SH-SY5Y (cell line): Measurements from ENCODE around the gene AHR.

ENCODE experiments used
- GATA2 ChIP-seq: IDR thresholded peaks from 2 replicates; pipeline ENCODE4 v1.6.1; 2011; ENCODE audit warnings: mild to moderate bottlenecking, low read depth, low read length
- GATA3 ChIP-seq: IDR thresholded peaks from 2 replicates; pipeline ENCODE4 v1.6.1; 2011; ENCODE audit warnings: low read depth, mild to moderate bottlenecking, low read length, moderate library complexity

Gene AHR

DNA sequence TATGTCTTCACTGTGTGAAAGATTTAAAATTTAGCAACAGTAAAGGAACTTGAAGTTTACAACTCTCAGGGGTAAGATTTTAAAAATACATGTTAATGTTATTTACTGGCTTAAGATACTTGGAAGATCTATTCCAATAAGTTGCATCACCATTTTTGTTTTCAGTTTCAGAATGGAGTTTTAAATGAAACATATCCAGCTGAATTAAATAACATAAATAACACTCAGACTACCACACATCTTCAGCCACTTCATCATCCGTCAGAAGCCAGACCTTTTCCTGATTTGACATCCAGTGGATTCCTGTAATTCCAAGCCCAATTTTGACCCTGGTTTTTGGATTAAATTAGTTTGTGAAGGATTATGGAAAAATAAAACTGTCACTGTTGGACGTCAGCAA, 44.3 kb downstream of the AHR start:
- no peak for TF ChIP-seq GATA3
- TF ChIP-seq GATA2 = no peak

- TF ChIP-seq GATA2 = no peak
- no peak for TF ChIP-seq GATA3
These were observed 48.9 kb downstream of the AHR start for GRCh38 chr7:17347401-17347800.

GRCh38 chr7:17354473-17354872, 56.0 kb downstream of the AHR start:
- TF ChIP-seq GATA2 (no peak), GATA3 (no peak)

DNA sequence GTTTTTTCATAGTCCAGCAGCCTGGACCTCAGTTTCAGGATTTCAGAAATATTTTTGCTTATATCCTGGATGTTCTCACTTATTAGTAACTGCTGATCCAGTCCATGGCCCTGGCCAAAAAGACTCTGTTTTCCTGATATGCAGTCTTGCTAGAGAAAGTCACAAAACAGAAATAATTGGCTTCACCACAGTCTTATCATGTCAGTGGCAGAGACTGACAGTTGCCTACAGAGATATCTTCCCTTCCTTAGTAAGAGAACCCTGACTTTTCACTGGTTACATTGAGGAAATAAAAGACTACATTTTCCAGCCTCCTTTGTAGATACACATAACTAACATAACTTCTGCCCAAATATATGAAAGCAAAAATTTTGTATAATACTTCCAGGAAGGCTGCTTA, 56.6 kb downstream of the AHR start:
- TF ChIP-seq GATA2 (no peak), GATA3 (no peak)

- TF ChIP-seq GATA3 (no peak), GATA2 (no peak)
These were observed 59.5 kb downstream of the AHR start for GRCh38 chr7:17357952-17358351.

- TF ChIP-seq GATA2 (no peak), GATA3 (no peak)
These were observed 61.2 kb downstream of the AHR start for GRCh38 chr7:17359610-17360009.

DNA sequence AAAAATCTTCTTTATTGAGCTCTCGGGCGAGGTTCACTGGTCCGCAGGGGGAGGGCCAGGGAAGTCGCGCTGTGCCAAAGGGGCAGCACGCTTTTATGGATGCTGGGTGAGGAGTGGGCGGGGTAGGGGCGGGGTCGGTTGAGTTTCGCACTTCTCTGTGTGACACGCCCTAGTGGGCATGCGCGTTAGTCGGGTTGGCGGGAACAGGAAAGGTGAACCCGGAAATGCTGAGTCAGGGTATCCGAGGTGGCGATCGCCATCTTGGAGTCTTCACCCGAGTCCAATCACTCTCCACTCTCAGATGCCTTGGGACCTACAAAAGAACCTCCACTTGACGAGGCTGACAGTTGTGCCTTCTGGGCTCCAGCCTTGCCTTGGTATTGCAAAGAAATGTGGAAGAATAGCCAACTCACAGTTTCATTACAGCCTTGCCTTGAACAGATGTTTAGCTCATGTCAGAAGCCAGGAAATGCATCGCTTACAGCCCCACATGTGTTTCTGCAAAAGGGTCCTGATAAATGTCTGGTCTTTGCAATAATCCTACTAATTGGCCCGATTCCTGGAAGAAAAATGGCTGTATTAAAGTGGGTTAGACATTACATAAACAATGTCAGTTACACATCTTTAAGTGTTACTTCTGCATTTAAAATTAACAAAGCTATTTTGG, 64.1 kb downstream of the AHR start:
- TF ChIP-seq GATA2 (no peak), GATA3 (no peak)

- no peak for TF ChIP-seq GATA3
- TF ChIP-seq GATA2 = no peak
These were observed 66.2 kb downstream of the AHR start for GRCh38 chr7:17364671-17365070.

DNA sequence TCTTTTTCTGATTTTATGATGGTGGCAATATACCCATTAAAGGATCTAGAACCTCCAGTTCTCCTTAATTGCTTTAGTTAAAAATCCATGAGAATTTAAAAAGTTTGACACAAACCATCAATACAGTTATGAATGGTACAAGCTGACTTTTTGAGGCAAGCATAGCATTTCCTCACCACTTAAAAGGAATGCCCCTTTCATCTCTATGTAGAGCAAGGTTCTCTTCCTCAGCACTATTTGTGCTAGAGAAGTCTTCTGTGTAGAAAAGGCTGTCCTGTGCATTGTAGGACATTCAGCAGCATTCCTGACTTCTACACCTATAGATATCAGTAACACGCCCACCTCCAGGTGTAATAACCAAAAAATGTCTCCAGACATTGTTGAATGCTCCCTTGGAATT, 67.3 kb downstream of the AHR start:
- TF ChIP-seq GATA2 (no peak), GATA3 (no peak)

DNA sequence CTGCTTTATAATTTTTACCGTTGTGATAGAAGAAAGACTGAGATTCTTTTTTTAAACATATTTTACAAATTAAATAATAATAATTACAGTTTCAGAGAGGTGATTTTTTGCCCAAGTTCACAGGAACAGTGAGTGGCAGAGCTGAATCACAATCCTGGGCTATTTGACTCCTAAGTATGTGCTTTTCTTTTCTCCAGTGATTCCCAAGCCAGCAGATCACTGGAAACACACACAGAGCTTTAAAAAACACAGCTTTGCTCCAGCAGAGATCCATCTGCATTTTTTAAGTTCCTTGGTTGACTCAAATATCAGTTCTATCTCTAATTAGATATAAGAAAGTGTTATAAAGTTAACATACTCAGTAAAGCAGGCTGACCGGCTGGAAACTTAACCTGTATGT, 69.0 kb downstream of the AHR start:
- TF ChIP-seq GATA3 (no peak), GATA2 (no peak)

DNA sequence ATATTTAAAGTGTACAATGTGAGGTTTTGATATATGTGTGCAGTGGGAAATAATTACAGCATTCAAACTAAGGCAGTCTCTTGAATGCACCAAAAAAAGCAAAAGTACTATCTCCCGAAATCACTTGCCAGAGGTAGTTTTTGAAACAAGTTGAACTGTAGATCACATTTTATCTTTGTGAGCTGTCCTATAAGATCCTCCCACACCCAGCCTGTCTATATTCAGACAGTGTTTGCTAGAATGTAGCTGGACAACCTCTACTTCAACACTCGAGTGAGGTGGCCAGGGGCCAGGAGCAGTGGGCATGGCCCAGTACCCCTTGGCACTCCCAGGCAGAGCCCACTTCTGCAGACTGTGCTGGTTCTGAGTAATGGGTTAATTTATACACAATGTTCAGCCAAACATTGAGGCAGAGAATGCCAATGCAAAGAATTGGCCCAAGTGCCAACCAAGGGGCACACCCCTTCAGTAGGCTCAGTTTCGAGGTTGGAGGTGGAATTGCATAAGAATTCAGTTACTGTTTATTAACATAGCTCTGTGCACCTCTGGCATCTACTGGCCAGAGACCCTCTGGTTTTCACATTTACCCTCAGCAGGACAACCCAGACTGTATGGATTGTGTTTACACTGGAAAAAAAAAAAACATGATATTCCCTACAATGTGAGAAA, 70.5 kb downstream of the AHR start:
- TF ChIP-seq GATA3 (no peak), GATA2 (no peak)

DNA sequence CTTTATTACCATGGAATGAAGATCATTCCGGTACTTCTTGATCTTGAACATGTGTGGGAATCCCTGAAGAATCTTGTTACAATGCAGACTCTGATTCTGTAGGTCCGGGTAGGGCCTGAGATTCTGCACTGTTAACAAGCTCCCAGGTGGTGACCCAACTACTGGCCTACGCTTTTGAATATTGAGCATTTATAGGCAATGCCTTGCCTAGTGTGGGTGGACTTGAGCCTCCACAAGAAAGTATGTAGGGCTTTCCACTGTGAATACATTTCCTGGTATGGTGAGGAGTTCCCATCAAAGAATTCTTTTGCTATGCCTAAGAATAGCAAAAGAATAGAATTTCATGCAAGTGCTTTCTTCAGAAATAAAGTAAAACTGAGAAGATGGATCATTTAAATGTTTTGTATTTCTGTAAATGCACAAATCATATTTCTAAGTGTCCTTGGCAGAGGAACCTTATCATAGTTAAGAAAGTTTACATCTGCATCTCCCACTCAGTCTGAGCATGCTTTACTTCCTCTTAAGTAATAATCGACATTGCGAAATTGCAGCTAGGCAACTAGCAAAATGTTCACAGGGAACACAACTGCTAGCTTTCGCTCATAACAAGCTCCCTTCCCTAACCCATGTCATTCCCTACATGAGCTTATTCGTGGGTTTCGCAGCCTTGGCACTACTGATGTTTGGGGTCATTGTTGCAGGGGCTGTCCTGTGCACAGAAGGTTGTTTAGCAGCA, 71.4 kb downstream of the AHR start:
- TF ChIP-seq GATA2 = no peak
- TF ChIP-seq GATA3 = no peak

DNA sequence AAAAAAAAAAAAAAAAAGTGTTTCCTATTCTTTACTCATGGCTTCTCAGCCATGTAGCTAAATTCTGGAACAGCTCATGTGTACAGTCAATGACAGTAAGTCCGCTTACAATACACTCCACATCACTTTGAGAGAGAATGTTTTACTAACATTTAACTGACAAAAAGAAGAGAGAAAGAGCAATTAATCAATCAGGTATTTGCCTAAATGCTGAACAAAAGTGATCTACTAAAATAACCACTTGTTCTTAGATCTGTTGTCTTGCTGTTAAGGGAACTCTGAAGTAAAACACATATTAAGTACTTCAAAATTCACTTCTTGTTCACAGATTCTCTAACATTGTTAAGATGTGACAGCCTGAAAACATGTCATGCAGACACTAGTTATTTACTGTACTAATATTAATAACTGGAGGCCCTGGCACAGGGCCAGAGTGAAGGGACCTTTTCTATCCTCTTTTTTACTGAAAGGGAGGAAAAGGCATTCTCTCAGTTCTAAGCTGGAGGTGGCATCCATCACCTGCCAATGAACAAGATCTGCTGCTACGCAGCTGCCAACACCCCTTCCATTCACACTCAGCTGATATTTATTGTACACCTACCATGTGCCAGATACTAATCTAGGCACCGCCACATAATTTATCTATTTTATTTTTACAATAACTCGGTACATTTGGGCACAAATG, 72.6 kb downstream of the AHR start:
- TF ChIP-seq GATA2 (no peak), GATA3 (no peak)

- TF ChIP-seq GATA3 (no peak), GATA2 (no peak)
These were observed 73.4 kb downstream of the AHR start for GRCh38 chr7:17371671-17372524.
